ENCODE measurements around the gene ETF1.

ETF1 gene

GRCh38 chr5:138542956-138543729 lies at the start of gene ETF1:
TSS of gene ETF1 (minus strand) at chr5:138543236. CDS start at chr5:138542918, 318 bp downstream.
- DNase-seq (ENCODE audit: low read depth in 4 of 4, low spot score in 1 of 4): peak; percentile 96 to 99 (median 98)

GRCh38 chr5:138588013-138588788 lies 45.2 kb upstream of the ETF1 start:
- DNase-seq (ENCODE audit: low read depth in 4 of 4, low spot score in 1 of 4): no peak

- DNase-seq (ENCODE audit: low read depth in 4 of 4, low spot score in 1 of 4): no peak
Measured at GRCh38 chr5:138585157-138585556, 42.1 kb upstream of the ETF1 start.

- no peak for DNase-seq (ENCODE audit: low read depth in 4 of 4, low spot score in 1 of 4)
Measured at GRCh38 chr5:138583984-138584637, 41.1 kb upstream of the ETF1 start.

- DNase-seq (ENCODE audit: low read depth in 4 of 4, low spot score in 1 of 4): no peak
Measured at GRCh38 chr5:138582959-138583358, 39.9 kb upstream of the ETF1 start.

GRCh38 chr5:138580777-138581176 lies 37.7 kb upstream of the ETF1 start:
- DNase-seq (ENCODE audit: low read depth in 4 of 4, low spot score in 1 of 4): no peak

- no peak for DNase-seq (ENCODE audit: low read depth in 4 of 4, low spot score in 1 of 4)
Measured at GRCh38 chr5:138580001-138580400, 37.0 kb upstream of the ETF1 start.

GRCh38 chr5:138579517-138579863 lies 36.5 kb upstream of the ETF1 start:
- DNase-seq (ENCODE audit: low read depth in 4 of 4, low spot score in 1 of 4): no peak

GRCh38 chr5:138577452-138577851 lies 34.4 kb upstream of the ETF1 start:
- no peak for DNase-seq (ENCODE audit: low read depth in 4 of 4, low spot score in 1 of 4)

- peak; percentile 86 to 93 (median 92) for DNase-seq (ENCODE audit: low read depth in 4 of 4, low spot score in 1 of 4)
Measured at GRCh38 chr5:138575194-138576015, 32.4 kb upstream of the ETF1 start, which contains the start of gene HSPA9. TSS of gene HSPA9 (minus strand) at chr5:138575401. CDS start at chr5:138575318, 83 bp downstream.

GRCh38 chr5:138574744-138575193 lies 31.7 kb upstream of the ETF1 start:
- DNase-seq (ENCODE audit: low read depth in 4 of 4, low spot score in 1 of 4): peak in 1 of 4 experiments; percentile 10

GRCh38 chr5:138573949-138574670 lies 31.1 kb upstream of the ETF1 start:
- no peak for DNase-seq (ENCODE audit: low read depth in 4 of 4, low spot score in 1 of 4)

- no peak for DNase-seq (ENCODE audit: low read depth in 4 of 4, low spot score in 1 of 4)
Measured at GRCh38 chr5:138573223-138573622, 30.2 kb upstream of the ETF1 start.

GRCh38 chr5:138570871-138571270 lies 27.8 kb upstream of the ETF1 start:
- DNase-seq (ENCODE audit: low read depth in 4 of 4, low spot score in 1 of 4): no peak

GRCh38 chr5:138569782-138570181 lies 26.7 kb upstream of the ETF1 start:
- no peak for DNase-seq (ENCODE audit: low read depth in 4 of 4, low spot score in 1 of 4)

GRCh38 chr5:138568061-138568824 lies 25.2 kb upstream of the ETF1 start:
- DNase-seq (ENCODE audit: low read depth in 4 of 4, low spot score in 1 of 4): no peak

- no peak for DNase-seq (ENCODE audit: low read depth in 4 of 4, low spot score in 1 of 4)
Measured at GRCh38 chr5:138566792-138567191, 23.8 kb upstream of the ETF1 start.

GRCh38 chr5:138565100-138565821 lies 22.2 kb upstream of the ETF1 start:
- no peak for DNase-seq (ENCODE audit: low read depth in 4 of 4, low spot score in 1 of 4)

- DNase-seq (ENCODE audit: low read depth in 4 of 4, low spot score in 1 of 4): no peak
Measured at GRCh38 chr5:138564242-138564641, 21.2 kb upstream of the ETF1 start.

Data from stimulated activated CD4-positive, alpha-beta T cell treated with anti-CD3 and anti-CD28 coated beads, Interleukin-1b, Interleukin-23, amount 100 ng/mL, for 24 hours (primary cell).